Measurements from ENCODE around the gene DAB2.

Gene DAB2

DNA sequence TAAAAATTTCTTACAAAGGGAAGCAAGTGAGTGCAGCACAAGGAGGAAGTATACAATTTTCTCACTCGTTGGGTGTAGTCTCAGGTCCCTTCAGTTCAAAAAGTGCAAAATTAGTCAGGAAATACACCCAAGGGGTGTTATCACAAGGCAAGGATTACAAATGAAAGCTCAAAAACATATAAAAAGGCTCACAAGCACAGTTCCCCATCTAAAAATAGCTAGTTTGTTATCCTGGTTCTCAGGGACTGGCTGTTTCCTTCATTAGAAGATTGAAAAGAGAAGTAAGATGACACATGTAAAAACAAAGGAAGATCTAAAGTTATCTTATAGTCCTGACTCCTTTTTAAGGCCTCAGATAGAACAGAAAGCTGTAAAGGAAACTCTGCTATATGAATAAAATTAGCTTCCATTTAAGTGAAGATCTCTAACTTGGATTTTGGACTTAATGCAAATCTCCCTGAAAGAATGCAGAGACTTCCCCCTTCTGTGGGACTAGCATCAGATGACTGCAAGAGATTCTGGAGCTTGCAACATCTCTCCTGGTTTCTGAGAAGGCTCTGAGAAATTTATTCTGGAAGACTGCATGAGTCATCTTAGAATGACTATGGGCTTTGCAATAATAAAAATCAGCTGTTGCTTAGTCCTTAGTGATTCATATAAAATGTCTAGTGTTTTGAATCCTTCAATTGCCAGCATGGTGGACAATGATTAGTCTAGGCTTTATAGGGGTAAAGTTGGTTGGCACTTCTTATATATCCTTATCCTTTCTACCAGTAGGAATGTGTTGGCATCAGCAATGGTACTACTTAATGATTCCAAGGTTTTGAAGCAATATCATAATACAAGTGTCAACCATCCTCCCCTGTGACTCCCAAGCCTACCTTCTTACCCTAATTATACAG lies 25.4 kb downstream of the DAB2 start:
- ChIA-PET CTCF (interaction anchor here (0.8 to 9.1 kb wide), 5 partner anchors 15 to 172 kb away, joined by 3 to 76 read pairs (median 9); partner anchors contain the start of gene DAB2), POLR2A (interaction anchor here (0.5 to 1.6 kb wide), 7 partner anchors 21 to 1132 kb away, joined by 3 to 35 read pairs (median 3); partner anchors contain the start of gene DAB2)
- peak; percentile 94 for DNase-seq (ENCODE audit: low read depth, low spot score)
- H3K4me3 ChIP-seq (ENCODE audit: low read depth, low read length) = no peak overlapping the region
- TF ChIP-seq, protein P1, sequence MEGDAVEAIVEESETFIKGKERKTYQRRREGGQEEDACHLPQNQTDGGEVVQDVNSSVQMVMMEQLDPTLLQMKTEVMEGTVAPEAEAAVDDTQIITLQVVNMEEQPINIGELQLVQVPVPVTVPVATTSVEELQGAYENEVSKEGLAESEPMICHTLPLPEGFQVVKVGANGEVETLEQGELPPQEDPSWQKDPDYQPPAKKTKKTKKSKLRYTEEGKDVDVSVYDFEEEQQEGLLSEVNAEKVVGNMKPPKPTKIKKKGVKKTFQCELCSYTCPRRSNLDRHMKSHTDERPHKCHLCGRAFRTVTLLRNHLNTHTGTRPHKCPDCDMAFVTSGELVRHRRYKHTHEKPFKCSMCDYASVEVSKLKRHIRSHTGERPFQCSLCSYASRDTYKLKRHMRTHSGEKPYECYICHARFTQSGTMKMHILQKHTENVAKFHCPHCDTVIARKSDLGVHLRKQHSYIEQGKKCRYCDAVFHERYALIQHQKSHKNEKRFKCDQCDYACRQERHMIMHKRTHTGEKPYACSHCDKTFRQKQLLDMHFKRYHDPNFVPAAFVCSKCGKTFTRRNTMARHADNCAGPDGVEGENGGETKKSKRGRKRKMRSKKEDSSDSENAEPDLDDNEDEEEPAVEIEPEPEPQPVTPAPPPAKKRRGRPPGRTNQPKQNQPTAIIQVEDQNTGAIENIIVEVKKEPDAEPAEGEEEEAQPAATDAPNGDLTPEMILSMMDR (IDR thresholded peaks at IDR 0.05; ENCODE audit: insufficient read depth, low read length, missing control alignments) = no peak

DNA sequence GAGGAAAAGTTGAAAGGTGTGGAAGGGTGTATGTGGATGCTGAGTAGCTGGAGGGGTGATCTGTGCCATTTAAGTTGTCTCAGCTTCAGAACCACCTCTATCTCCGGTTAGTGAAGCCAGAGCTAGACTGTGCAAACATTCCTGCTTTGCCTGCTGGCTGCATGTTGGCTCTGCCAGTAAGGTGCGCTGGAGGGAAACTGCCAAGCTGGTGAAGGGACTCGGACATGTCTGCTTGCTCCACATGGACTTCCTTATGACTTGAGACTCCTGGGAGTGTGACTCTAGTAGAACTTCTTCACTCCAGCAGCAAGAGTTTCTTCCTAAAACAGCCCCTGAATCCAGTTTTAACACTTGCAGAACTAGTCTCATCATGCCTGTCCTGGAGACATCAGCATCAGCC lies 27.9 kb downstream of the DAB2 start:
- no peak overlapping the region for H3K4me3 ChIP-seq (ENCODE audit: low read depth, low read length)
- POLR2A ChIA-PET = interaction anchor here (0.7 to 3.6 kb wide), 3 partner anchors 14 to 151 kb away, joined by 3 to 22 read pairs (median 3); partner anchors contain the start of gene DAB2
- CTCF ChIA-PET = interaction anchor here (0.7 to 9.1 kb wide), 7 partner anchors 20 to 552 kb away, joined by 3 to 76 read pairs (median 4); no protein-coding TSS in a partner anchor
- DNase-seq (ENCODE audit: low read depth, low spot score) = no peak
- TF ChIP-seq, protein P1 (IDR thresholded peaks at IDR 0.05; ENCODE audit: insufficient read depth, low read length, missing control alignments) = no peak

DNA sequence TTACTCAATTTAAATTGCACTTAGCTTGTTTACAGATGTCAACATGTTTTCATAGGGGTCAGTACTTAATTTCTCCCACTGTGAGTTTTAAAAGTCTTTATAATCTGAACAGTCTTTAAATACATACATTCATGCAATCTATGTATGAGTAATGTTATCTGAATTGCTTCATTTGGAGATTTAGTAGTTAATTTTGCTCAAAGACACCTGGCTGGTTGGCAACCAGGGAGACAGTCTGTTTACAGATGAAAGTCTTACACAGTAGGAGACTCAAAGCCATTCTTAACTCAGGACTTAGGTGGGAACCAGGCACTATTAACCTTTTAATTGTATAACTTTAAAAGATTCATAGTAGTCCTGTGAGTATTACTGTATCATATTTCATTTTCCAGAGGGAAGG lies 29.3 kb downstream of the DAB2 start:
- TF ChIP-seq, protein P1 (IDR thresholded peaks at IDR 0.05; ENCODE audit: insufficient read depth, low read length, missing control alignments) = no peak
- H3K4me3 ChIP-seq (ENCODE audit: low read depth, low read length) = no peak overlapping the region
- ChIA-PET CTCF (interaction anchor here (1.0 to 9.1 kb wide), 5 partner anchors 19 to 175 kb away, joined by 3 to 76 read pairs (median 11); no protein-coding TSS in a partner anchor), POLR2A (interaction anchor here (0.7 to 3.6 kb wide), 4 partner anchors 15 to 152 kb away, joined by 3 to 22 read pairs (median 4); partner anchors contain the start of gene DAB2)
- no peak for DNase-seq (ENCODE audit: low read depth, low spot score)

DNA sequence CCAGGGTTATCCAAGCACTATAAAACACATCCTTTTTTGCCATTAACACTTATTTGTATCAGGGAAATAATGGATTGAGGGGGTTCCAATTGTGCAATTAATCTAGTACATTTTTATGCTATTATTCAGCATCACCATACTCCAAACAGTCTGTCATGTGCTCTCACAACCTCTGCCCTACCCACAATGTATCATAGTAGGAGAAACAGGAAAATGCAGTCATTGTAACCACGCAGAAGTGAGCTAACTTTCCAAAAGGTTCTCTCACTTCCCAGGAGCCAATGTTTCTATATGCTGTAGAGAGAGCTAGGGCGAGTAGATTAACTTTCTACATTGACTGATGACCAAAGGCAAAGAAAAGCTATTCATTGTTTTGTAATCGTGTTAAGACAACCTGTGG lies 29.8 kb downstream of the DAB2 start:
- no peak overlapping the region for H3K4me3 ChIP-seq (ENCODE audit: low read depth, low read length)
- no peak for DNase-seq (ENCODE audit: low read depth, low spot score)
- CTCF ChIA-PET = interaction anchor here (1.0 to 9.1 kb wide), 5 partner anchors 18 to 176 kb away, joined by 3 to 76 read pairs (median 11); no protein-coding TSS in a partner anchor
- POLR2A ChIA-PET = interaction anchor here (0.7 to 3.6 kb wide), 4 partner anchors 15 to 153 kb away, joined by 3 to 22 read pairs (median 4); partner anchors contain the start of gene DAB2
- TF ChIP-seq, protein P1 (IDR thresholded peaks at IDR 0.05; ENCODE audit: insufficient read depth, low read length, missing control alignments) = no peak

DNA sequence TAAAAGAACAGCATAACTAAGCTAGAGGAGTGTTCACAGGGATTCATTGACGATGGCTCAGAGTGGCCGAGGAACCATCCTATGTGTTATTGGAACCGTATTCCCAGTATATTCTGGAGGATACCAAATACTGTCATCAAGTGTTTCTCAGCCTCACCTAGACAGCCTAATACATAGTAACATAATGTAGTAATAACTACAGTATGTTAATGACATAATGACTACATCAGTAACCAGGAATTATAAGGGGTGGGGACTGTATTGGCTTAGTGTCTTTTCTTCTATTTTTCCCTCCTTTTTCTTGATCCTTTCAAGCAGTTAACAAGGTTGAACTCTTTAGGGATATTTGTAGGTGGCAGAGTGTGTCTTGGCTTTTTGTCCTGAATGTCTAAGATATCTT lies 33.8 kb downstream of the DAB2 start:
- H3K4me3 ChIP-seq (ENCODE audit: low read depth, low read length) = no peak overlapping the region
- CTCF ChIA-PET = interaction anchor here (1.0 to 4.8 kb wide), 2 partner anchors 14 to 22 kb away, joined by 3 to 28 read pairs; no protein-coding TSS in a partner anchor
- TF ChIP-seq, protein P1 (IDR thresholded peaks at IDR 0.05; ENCODE audit: insufficient read depth, low read length, missing control alignments) = no peak
- DNase-seq (ENCODE audit: low read depth, low spot score) = no peak
- POLR2A ChIA-PET = no interaction called here

DNA sequence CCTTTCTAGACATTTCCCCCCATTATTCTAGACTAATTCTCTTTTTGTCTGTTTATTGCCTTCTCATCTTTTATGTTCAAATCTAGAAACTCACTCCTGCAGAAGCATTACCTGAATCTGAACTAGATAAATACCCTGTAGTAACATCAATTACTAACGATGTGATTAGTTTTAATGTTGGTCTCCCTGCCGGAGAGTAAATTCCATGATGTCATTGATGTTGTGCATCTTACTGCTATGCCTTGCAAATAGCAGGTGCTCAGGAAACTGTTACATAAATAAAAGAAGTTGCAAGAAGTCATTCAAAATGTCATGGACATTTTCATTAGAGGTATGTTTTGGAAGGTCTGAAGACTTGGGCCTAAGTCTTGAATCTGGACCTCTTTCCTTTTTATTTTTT lies 37.5 kb downstream of the DAB2 start:
- CTCF ChIA-PET = no interaction called here
- DNase-seq (ENCODE audit: low read depth, low spot score) = no peak
- TF ChIP-seq, protein P1 (IDR thresholded peaks at IDR 0.05; ENCODE audit: insufficient read depth, low read length, missing control alignments) = no peak
- POLR2A ChIA-PET = no interaction called here
- no peak overlapping the region for H3K4me3 ChIP-seq (ENCODE audit: low read depth, low read length)

Measured in AG04449 (cell line).